GM18951 (cell line): Measurements from ENCODE around the gene DSC1.
"Not testable (repeated sequence)": the region's sequence is repeated elsewhere in the genome, so short reads cannot be mapped to it uniquely, and the experiment has no call there.

ENCODE experiments used
- POLR2A ChIP-seq: IDR thresholded peaks from 4 replicates; pipeline ENCODE4 v1.6.1; 2011; ENCODE audit warnings: mild to moderate bottlenecking; ENCODE audit not compliant: insufficient read length, insufficient read depth; ENCODE audit errors: extremely low read depth
- in situ Hi-C: fragments of 300-500 bp; cut with MboI; formaldehyde crosslinking; loops from one replicate; pipeline ENCODE4 v1.12.0; 2022; ENCODE audit warnings: low sequenced_read_pairs, mixed read lengths, inconsistent platforms; ENCODE audit not compliant: unreplicated experiment

The DSC1 gene

GRCh38 chr18:31155498-31155897 lies 7.2 kb downstream of the DSC1 start:
- no peak for TF ChIP-seq POLR2A
- in situ Hi-C loops, result no loop called here

- no peak for TF ChIP-seq POLR2A
- in situ Hi-C loops, result no loop called here
Observed at GRCh38 chr18:31154181-31154580, 8.5 kb downstream of the DSC1 start.

- no peak for TF ChIP-seq POLR2A
Observed at GRCh38 chr18:31149351-31149750, 13.3 kb downstream of the DSC1 start.

GRCh38 chr18:31148600-31148999 lies 14.1 kb downstream of the DSC1 start:
- TF ChIP-seq POLR2A, result no peak
- in situ Hi-C loops, result no loop called here

More at GRCh38 chr18:31149351-31149750, 13.3 kb downstream of the DSC1 start:
- in situ Hi-C loops, result no loop called here

GRCh38 chr18:31146809-31147208 lies 15.8 kb downstream of the DSC1 start:
- in situ Hi-C loops, result no loop called here
- no peak for TF ChIP-seq POLR2A

- TF ChIP-seq POLR2A, result no peak
- in situ Hi-C loops, result no loop called here
Observed at GRCh38 chr18:31143025-31143424, 19.6 kb downstream of the DSC1 start.

GRCh38 chr18:31138709-31139108 lies 23.9 kb downstream of the DSC1 start:
- in situ Hi-C loops, result no loop called here

GRCh38 chr18:31134988-31135529 lies 27.6 kb downstream of the DSC1 start:
- in situ Hi-C loops, result no loop called here

More at GRCh38 chr18:31138709-31139108, 23.9 kb downstream of the DSC1 start:
- TF ChIP-seq POLR2A, result no peak

GRCh38 chr18:31129398-31130115 lies 33.1 kb downstream of the DSC1 start:
- no peak for TF ChIP-seq POLR2A
- in situ Hi-C loops, result no loop called here

More at GRCh38 chr18:31134988-31135529, 27.6 kb downstream of the DSC1 start:
- TF ChIP-seq POLR2A, result no peak

GRCh38 chr18:31125878-31126277 lies 36.8 kb downstream of the DSC1 start:
- in situ Hi-C loops, result no loop called here

GRCh38 chr18:31123125-31123524 lies 39.5 kb downstream of the DSC1 start:
- in situ Hi-C loops, result not testable (repeated sequence)

More at GRCh38 chr18:31125878-31126277, 36.8 kb downstream of the DSC1 start:
- TF ChIP-seq POLR2A, result no peak

GRCh38 chr18:31120594-31120993 lies 42.1 kb downstream of the DSC1 start:
- no peak for TF ChIP-seq POLR2A
- in situ Hi-C loops, result no loop called here

- TF ChIP-seq POLR2A, result no peak
- in situ Hi-C loops, result no loop called here
Observed at GRCh38 chr18:31116853-31117595, 45.6 kb downstream of the DSC1 start.

- TF ChIP-seq POLR2A, result no peak
- in situ Hi-C loops, result no loop called here
Observed at GRCh38 chr18:31112804-31113203, 49.9 kb downstream of the DSC1 start.

GRCh38 chr18:31105733-31106132 lies 56.9 kb downstream of the DSC1 start:
- in situ Hi-C loops, result no loop called here
- no peak for TF ChIP-seq POLR2A
